HG02798 (cell line): ENCODE results near the gene ZBTB8B.

Source experiments
- ATAC-seq: cut with Tn5 transposase; IDR thresholded peaks from one replicate; pipeline ENCODE4 v1.9.1; 2021; ENCODE audit warnings: mild to moderate bottlenecking; ENCODE audit not compliant: unreplicated experiment, poor library complexity

Gene ZBTB8B

DNA sequence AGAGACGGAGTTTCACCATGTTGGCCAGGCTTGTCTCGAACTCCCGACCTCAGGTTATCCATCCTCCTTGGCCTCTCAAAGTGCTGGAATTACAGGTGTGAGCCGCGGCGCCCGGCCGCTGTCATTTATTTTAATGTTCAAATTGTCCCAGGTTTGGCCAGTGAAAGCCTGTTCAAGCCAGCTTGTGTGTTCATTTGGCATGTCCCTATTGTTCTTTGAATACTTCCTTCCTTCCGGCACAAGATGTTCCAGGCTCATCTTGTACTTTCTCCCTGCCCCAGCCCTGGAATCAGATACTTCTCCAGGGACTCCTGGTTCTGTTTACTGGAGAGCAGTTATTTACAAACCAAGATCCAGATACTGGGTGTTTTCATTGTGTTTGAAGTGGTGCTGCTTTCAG is 37.0 kb downstream of the ZBTB8B start:
- ATAC-seq, result no peak

DNA sequence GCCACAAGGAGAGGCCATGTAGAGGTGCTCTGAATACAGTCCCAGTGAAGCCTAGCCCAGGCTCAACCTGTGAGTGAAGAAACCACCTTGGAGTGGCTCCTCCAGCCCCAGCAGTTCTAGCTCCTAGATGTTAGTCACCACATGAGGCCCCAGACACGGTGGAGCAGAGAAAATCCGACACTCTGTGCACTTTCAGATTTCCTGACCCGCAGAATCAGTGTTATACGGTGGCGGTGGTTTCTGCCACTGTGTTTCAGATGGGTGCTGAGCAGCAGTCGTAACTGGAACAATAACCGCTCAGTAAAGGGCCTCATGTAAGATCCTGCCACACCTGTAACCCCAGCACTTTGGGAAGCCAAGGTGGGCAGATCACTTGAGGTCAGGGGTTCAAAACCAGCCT is 38.3 kb downstream of the ZBTB8B start:
- no peak for ATAC-seq

DNA sequence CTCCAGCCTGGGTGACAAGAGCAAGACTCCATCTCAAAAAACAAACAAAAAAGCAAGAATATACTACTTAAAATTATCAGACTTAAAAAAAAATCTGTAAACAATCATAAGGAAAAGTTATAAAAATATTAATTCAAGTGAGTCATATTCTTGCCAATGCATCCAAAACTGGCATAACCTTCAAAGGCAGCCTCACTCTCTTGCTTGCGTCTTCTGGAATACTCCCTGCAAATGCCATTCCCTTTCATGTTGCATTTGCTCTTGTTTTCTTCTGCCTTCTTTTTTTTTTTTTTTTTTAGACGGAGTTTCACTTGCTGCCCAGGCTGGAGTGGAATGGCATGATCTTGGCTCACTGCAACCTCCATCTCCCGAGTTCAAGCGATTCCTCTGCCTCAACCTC is 42.1 kb downstream of the ZBTB8B start:
- ATAC-seq, result no peak

DNA sequence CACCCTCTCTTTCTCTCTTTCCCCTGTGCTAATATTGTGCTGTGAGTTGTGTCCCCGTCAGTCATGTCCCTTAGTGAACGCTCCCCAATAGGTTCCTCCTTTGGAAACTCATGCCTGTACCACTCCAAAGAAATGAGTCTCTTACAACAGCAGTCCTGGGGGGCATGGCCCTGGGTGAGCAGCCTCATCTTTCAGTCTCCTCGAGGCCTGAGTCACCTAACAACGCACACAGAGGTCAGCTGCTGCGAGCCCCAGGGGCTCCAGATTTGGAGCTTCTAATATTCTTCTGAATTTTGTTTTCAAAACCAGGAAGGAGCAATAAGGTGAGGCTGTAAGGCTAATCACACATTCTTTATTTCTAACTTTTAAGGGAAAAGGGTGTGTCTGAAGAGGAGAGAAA is 43.9 kb downstream of the ZBTB8B start:
- ATAC-seq, result no peak

DNA sequence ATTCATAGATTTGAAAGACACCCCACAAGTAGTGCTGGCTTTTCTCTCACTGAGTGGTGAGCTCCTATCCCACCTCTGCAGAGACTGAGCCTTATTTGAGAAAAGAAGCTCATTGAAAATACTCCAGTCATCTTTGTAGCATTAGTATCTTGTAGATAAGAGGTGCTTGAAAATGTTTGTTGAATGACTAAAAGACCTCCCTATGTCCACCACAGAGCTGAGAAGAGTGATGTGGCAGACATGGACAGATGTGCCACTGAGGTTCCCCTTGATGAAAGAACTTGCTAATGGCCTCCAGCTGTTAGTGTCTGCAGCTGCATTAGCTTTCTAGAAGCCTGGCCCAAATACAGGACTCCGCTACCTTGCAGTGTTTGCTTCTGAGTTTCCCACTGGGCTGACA is 45.1 kb downstream of the ZBTB8B start:
- no peak for ATAC-seq
